Measurements from ENCODE around the gene C15orf61.
A peak's percentile ranks its signal among the peaks of the same experiment; 100 is the strongest.

Gene C15orf61

DNA sequence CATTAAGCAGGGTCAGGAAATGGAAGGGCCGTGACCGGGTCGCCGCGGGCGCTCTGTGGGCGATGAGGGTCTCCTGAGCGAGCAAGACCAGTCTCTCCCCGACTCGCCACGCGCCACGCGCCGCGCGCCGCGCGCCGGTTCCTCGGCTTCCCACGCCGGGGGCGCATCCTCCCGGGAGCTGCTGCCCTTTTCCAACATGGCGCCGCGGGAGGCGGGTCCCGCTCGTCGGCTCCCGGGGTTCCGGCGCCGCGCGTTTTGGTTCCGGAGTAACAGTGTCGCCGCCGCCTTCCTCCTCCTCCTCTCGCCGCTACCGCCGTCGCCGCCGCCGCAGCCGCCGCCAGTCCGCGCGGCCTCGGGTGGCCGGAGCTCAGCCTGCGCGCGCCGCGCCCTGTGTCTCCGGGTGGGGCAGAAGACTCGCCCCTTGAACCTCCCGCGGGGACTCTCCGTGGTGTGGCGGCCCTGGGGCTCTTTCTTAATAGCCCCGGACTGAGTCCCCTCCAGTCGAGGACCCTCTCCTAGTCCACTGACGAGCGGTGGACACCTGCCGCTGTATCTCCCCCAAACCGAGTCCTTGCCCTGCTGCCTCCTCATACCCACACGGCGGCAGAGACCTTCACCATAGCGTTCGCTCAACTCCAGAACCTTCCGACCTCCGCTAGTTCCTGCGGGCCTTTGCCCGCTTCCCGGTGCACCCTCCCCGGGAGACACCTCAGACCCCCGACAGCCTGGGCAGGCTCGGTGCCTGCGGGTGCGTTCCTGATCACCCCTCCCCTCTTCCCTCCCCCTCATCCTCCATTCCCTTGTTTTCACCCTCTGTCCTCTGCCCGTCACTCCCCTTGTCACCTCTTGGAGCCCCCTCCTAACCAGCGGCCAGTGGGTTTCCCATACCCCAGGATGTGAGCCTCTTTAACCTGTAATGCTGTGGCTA lies 21.8 kb downstream of the C15orf61 start, which contains the start of gene MAP2K5:
MAP2K5 (plus strand) TSS at position 284 of the 928 bp plus-strand sequence; CDS start at position 917, 633 bp downstream.
- Histone ChIP-seq H3K9me3 (replicated peaks; ENCODE audit: insufficient read depth, low read length) (no peaks in the 10 kb centered on the region), H3K9ac (ENCODE audit: low read length) (peak within 1 kb of the TSS; percentile 76), H3K9me2 (replicated peaks; ENCODE audit: insufficient read depth, low read length) (no peaks in the 10 kb centered on the region), H3K27ac (ENCODE audit: low read length) (peak within 1 kb of the TSS; percentile 72; the same call in 1 of the 2 replicates), H3K4me1 (ENCODE audit: low read length) (peaks cover 24% of the 10 kb centered on the region), H3K27me3 (replicated peaks; ENCODE audit: insufficient read depth, low read length) (no peaks in the 10 kb centered on the region), H3K4me3 (ENCODE audit: low read length) (peak within 1 kb of the TSS; percentile 98), H2AFZ (ENCODE audit: low read length) (peak within 1 kb of the TSS; percentile 94), H3K36me3 (replicated peaks; ENCODE audit: insufficient read depth, low read length) (no peaks in the 10 kb centered on the region), H3K4me2 (ENCODE audit: low read depth, low read length) (peak within 1 kb of the TSS; percentile 95), H3F3A (ENCODE audit: insufficient read depth, low read length) (peaks cover 24% of the 10 kb centered on the region), H3K79me2 (ENCODE audit: low read length) (peaks cover 14% of the 10 kb centered on the region; the same call in 1 of the 2 replicates), H4K20me1 (ENCODE audit: insufficient read depth, low read length) (no peaks in the 10 kb centered on the region)
- no peak for TF ChIP-seq EZH2 (optimal IDR thresholded peaks at IDR 0.05; ENCODE audit: low read depth, low read length)
- DNase-seq, result peak; percentile 81

DNA sequence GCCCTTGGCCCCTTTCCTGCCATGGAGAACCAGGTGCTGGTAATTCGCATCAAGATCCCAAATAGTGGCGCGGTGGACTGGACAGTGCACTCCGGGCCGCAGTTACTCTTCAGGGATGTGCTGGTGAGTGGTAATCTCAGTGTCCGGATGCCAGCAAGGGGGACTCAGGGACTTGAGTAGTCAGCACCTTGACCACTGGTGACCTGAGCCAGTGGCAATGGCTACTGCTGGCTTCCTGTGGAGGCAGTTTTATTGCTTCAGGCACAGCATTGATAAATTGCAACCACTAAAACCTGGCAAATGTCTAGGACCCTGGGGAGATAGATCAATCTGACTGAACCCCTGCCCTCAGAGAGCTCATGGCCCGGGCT lies 22.4 kb downstream of the C15orf61 start:
- Histone ChIP-seq H3K27ac (ENCODE audit: low read length) (no peak overlapping the region), H3K27me3 (replicated peaks; ENCODE audit: insufficient read depth, low read length) (no peaks in the 10 kb centered on the region), H4K20me1 (ENCODE audit: insufficient read depth, low read length) (no peaks in the 10 kb centered on the region), H3K9me2 (replicated peaks; ENCODE audit: insufficient read depth, low read length) (no peaks in the 10 kb centered on the region), H3K4me1 (ENCODE audit: low read length) (peaks cover 24% of the 10 kb centered on the region), H3K79me2 (ENCODE audit: low read length) (peaks cover 14% of the 10 kb centered on the region; the same call in 1 of the 2 replicates), H2AFZ (ENCODE audit: low read length) (peak overlapping the region; percentile 94), H3K4me3 (ENCODE audit: low read length) (peak overlapping the region; percentile 98), H3K4me2 (ENCODE audit: low read depth, low read length) (peak overlapping the region; percentile 95), H3F3A (ENCODE audit: insufficient read depth, low read length) (peaks cover 24% of the 10 kb centered on the region), H3K9ac (ENCODE audit: low read length) (no peak overlapping the region; the same call in 1 of the 2 replicates), H3K36me3 (replicated peaks; ENCODE audit: insufficient read depth, low read length) (no peaks in the 10 kb centered on the region), H3K9me3 (replicated peaks; ENCODE audit: insufficient read depth, low read length) (no peaks in the 10 kb centered on the region)
- TF ChIP-seq, protein P1, sequence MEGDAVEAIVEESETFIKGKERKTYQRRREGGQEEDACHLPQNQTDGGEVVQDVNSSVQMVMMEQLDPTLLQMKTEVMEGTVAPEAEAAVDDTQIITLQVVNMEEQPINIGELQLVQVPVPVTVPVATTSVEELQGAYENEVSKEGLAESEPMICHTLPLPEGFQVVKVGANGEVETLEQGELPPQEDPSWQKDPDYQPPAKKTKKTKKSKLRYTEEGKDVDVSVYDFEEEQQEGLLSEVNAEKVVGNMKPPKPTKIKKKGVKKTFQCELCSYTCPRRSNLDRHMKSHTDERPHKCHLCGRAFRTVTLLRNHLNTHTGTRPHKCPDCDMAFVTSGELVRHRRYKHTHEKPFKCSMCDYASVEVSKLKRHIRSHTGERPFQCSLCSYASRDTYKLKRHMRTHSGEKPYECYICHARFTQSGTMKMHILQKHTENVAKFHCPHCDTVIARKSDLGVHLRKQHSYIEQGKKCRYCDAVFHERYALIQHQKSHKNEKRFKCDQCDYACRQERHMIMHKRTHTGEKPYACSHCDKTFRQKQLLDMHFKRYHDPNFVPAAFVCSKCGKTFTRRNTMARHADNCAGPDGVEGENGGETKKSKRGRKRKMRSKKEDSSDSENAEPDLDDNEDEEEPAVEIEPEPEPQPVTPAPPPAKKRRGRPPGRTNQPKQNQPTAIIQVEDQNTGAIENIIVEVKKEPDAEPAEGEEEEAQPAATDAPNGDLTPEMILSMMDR (IDR thresholded peaks at IDR 0.05; ENCODE audit: low read length), result no peak
- TF ChIP-seq EZH2phosphoT487 (IDR thresholded peaks at IDR 0.05; ENCODE audit: low read length) (no peak), EZH2 (optimal IDR thresholded peaks at IDR 0.05; ENCODE audit: low read depth, low read length) (no peak)
- no peak for DNase-seq

DNA sequence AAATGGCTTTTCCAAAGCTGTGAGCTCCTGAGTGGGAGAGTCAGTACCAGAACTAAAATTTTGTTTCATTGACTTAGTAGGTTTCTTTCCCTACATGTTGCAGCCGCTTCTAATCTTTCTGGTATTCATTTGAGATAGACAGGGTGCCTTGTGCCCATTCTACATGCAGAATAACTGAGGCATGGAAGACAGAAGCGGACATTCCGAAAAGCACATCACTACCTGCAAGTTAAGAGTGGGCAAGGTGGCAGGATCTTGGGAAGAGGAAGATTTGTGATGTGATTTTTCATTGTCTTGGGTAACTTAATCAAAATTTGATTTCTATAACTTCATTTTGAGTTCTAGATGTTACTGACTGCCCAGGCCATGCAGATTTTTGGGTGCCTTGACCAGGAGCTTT lies 23.5 kb downstream of the C15orf61 start:
- Histone ChIP-seq H4K20me1 (ENCODE audit: insufficient read depth, low read length) (no peaks in the 10 kb centered on the region), H3K9me2 (replicated peaks; ENCODE audit: insufficient read depth, low read length) (no peaks in the 10 kb centered on the region), H3K27me3 (replicated peaks; ENCODE audit: insufficient read depth, low read length) (no peaks in the 10 kb centered on the region), H3K4me3 (ENCODE audit: low read length) (no peak overlapping the region), H3K36me3 (replicated peaks; ENCODE audit: insufficient read depth, low read length) (no peaks in the 10 kb centered on the region), H3K4me1 (ENCODE audit: low read length) (peaks cover 20% of the 10 kb centered on the region), H2AFZ (ENCODE audit: low read length) (no peak overlapping the region), H3K9ac (ENCODE audit: low read length) (no peak overlapping the region), H3K27ac (ENCODE audit: low read length) (no peak overlapping the region), H3K9me3 (replicated peaks; ENCODE audit: insufficient read depth, low read length) (no peaks in the 10 kb centered on the region), H3F3A (ENCODE audit: insufficient read depth, low read length) (peaks cover 24% of the 10 kb centered on the region), H3K79me2 (ENCODE audit: low read length) (peaks cover 14% of the 10 kb centered on the region; the same call in 1 of the 2 replicates), H3K4me2 (ENCODE audit: low read depth, low read length) (no peak overlapping the region)
- TF ChIP-seq, protein P1 (IDR thresholded peaks at IDR 0.05; ENCODE audit: low read length), result no peak
- TF ChIP-seq EZH2 (optimal IDR thresholded peaks at IDR 0.05; ENCODE audit: low read depth, low read length) (no peak), EZH2phosphoT487 (IDR thresholded peaks at IDR 0.05; ENCODE audit: low read length) (no peak)
- no peak for DNase-seq
